ENCODE data around the gene PRTN3.
"Not testable (repeated sequence)": the region's sequence is repeated elsewhere in the genome, so short reads cannot be mapped to it uniquely, and the experiment has no call there.

Gene PRTN3

GRCh38 chr19:835210-835810 lies 5.5 kb upstream of the PRTN3 start:
- no peak for DNase-seq (ENCODE audit: extremely low read depth, insufficient read length)
- peaks cover 2% of the 10 kb centered on the region; the same call in 1 of the 2 replicates for H3K27me3 ChIP-seq (replicated peaks; ENCODE audit: control insufficient read depth, insufficient read depth, low read length)

GRCh38 chr19:842802-843179 lies 2.0 kb downstream of the PRTN3 start:
- not testable (repeated sequence) for DNase-seq (ENCODE audit: extremely low read depth, insufficient read length); H3K36me3 ChIP-seq (ENCODE audit: control insufficient read depth, insufficient read depth, low read length); H3K27me3 ChIP-seq (replicated peaks; ENCODE audit: control insufficient read depth, insufficient read depth, low read length); H3K4me3 ChIP-seq (replicated peaks; ENCODE audit: low read depth, low read length)

More at GRCh38 chr19:835210-835810, 5.5 kb upstream of the PRTN3 start:
- Histone ChIP-seq H3K36me3 (ENCODE audit: control insufficient read depth, insufficient read depth, low read length) (no peaks in the 10 kb centered on the region), H3K4me3 (replicated peaks; ENCODE audit: low read depth, low read length) (no peak overlapping the region)
- no peak for TF ChIP-seq CTCF (IDR thresholded peaks at IDR 0.05; ENCODE audit: insufficient read depth, low read length, poor library complexity, severe bottlenecking)

- DNase-seq (ENCODE audit: extremely low read depth, insufficient read length), result no peak
- H3K36me3 ChIP-seq (ENCODE audit: control insufficient read depth, insufficient read depth, low read length), result no peaks in the 10 kb centered on the region
- no peaks in the 10 kb centered on the region; the same call in 1 of the 2 replicates for H3K27me3 ChIP-seq (replicated peaks; ENCODE audit: control insufficient read depth, insufficient read depth, low read length)
- H3K4me3 ChIP-seq (replicated peaks; ENCODE audit: low read depth, low read length), result no peak overlapping the region
- no peak for TF ChIP-seq CTCF (IDR thresholded peaks at IDR 0.05; ENCODE audit: insufficient read depth, low read length, poor library complexity, severe bottlenecking)
Measured at GRCh38 chr19:843180-843835, 2.5 kb downstream of the PRTN3 start.

GRCh38 chr19:843836-844545 lies 3.2 kb downstream of the PRTN3 start:
- no peak for DNase-seq (ENCODE audit: extremely low read depth, insufficient read length)
- H3K27me3 ChIP-seq (replicated peaks; ENCODE audit: control insufficient read depth, insufficient read depth, low read length), result no peaks in the 10 kb centered on the region; the same call in 1 of the 2 replicates
- no peaks in the 10 kb centered on the region for H3K36me3 ChIP-seq (ENCODE audit: control insufficient read depth, insufficient read depth, low read length)
- TF ChIP-seq CTCF (IDR thresholded peaks at IDR 0.05; ENCODE audit: insufficient read depth, low read length, poor library complexity, severe bottlenecking), result no peak
- H3K4me3 ChIP-seq (replicated peaks; ENCODE audit: low read depth, low read length), result no peak overlapping the region

- Histone ChIP-seq H3K36me3 (ENCODE audit: control insufficient read depth, insufficient read depth, low read length) (no peaks in the 10 kb centered on the region), H3K27me3 (replicated peaks; ENCODE audit: control insufficient read depth, insufficient read depth, low read length) (no peaks in the 10 kb centered on the region; the same call in 1 of the 2 replicates), H3K4me3 (replicated peaks; ENCODE audit: low read depth, low read length) (no peak overlapping the region)
- no peak for TF ChIP-seq CTCF (IDR thresholded peaks at IDR 0.05; ENCODE audit: insufficient read depth, low read length, poor library complexity, severe bottlenecking)
- no peak for DNase-seq (ENCODE audit: extremely low read depth, insufficient read length)
Measured at GRCh38 chr19:844546-844971, 3.8 kb downstream of the PRTN3 start.

All from GM06990 (cell line).